Left lung (tissue), 10 donors: ENCODE results near the gene NOP16. TPM values are rescaled to one million over a fixed set of nuclear protein-coding genes. Genes with fewer than 3 reads are reported as not detected.
A peak's percentile ranks its signal among the peaks of the same experiment; 100 is the strongest.

ENCODE experiments used
- ATAC-seq: fragments of 200-7000 bp; cut with Tn5 transposase; one replicate; pipeline ENCODE4 v1.9.1; 2020; ENCODE audit warnings: moderate library complexity
- DNase-seq, 4 donors: peaks; one replicate each; pipeline ENCODE4 v3.0.0-alpha.2; 2013 to 2020
- H3K27ac ChIP-seq, 2 donors: fragments of 200-600 bp; sonication (generic) in 1 of 2; one replicate each; pipeline versions ENCODE4 v1.5.0 to v1.8.0; 2020 to 2021
- H3K27me3 ChIP-seq, 2 donors: fragments of 200-600 bp; sonication (generic) in 1 of 2; one replicate each; pipeline versions ENCODE4 v1.5.0 to v1.8.0; 2020 to 2021
- H3K36me3 ChIP-seq, 2 donors: fragments of 200-600 bp; sonication (generic) in 1 of 2; one replicate each; pipeline versions ENCODE4 v1.5.0 to v1.8.0; 2020 to 2021
- H3K4me1 ChIP-seq, 2 donors: fragments of 200-600 bp; one replicate each; pipeline ENCODE4 v1.8.0; 2021
- H3K4me3 ChIP-seq, 2 donors: fragments of 200-600 bp; sonication (generic) in 1 of 2; one replicate each; pipeline versions ENCODE4 v1.5.0 to v1.8.0; 2020 to 2021; ENCODE audit warnings: mild to moderate bottlenecking in 1 of 2
- H3K9me3 ChIP-seq, 2 donors: fragments of 200-600 bp; sonication (generic) in 1 of 2; one replicate each; pipeline versions ENCODE4 v1.5.0 to v1.8.0; 2020 to 2021
- intact Hi-C, 2 donors: fragments of 100-400 bp; cut with DNase I; formaldehyde crosslinking; loops; one replicate each; pipeline versions ENCODE4 v1.11.2 to v1.14.2; 2022
- polyA plus RNA-seq, 6 donors: library from polyadenylated mRNA; unstranded; fragments of 120-200 nt; gene quantifications; one replicate each; pipeline ENCODE4 v1.2.1, GENCODE V29; 2013; ENCODE audit not compliant: insufficient read length in 6 of 6
- total RNA-seq, 2 donors: library from RNA; stranded (reverse); fragmentation: NEBNext Ultra II Directional; extraction: Animal tissue kit (Norgen Biotek cat#: 25700); gene quantifications; one replicate each; pipeline ENCODE4 v1.2.1, GENCODE V29; 2021
- TF ChIP-seq, protein P1 (sequence below), 2 donors: fragments of 200-600 bp; sonication (generic) in 1 of 2; IDR thresholded peaks; one replicate each; pipeline versions ENCODE4 v1.5.0 to v1.8.0; 2021; ENCODE audit warnings: antibody characterized with exemption in 2 of 2
- donor health status: DM: no; HTN: yes; CAD: no.
- donor health status: DM: no; HTN: no; CAD: no.

The NOP16 gene
- total and polyA plus RNA-seq, 8 donors, result 14.9 to 34.8 (median 29.1) TPM

DNA sequence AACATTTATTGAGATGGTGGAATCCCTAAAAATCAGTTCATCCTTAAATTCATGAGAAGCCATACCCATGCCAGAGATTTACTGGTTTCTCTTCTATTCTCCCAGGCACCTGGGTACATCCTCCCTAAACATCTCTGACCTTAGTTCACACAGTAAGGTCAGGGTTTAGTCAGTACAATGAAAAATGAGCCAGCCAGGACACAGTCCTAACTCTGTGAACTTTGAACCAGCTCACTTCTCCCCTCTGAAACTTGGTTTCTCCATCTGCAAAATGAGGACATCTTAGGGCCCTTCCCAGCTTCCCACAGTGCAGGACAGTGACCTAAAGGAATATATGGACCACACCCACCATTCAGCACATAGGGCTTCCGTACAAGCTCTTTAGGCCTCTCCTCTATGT is 1.9 kb downstream of the NOP16 start:
- peak overlapping the region in 1 of 2 donors; percentile 96 for H3K4me3 ChIP-seq
- DNase-seq, result no peak
- H3K4me1 ChIP-seq, result peaks cover 10 to 49% of the 10 kb centered on the region in 2 donors
- H3K36me3 ChIP-seq, result peaks cover 0 to 56% of the 10 kb centered on the region in 2 donors
- no peak overlapping the region for H3K27ac ChIP-seq
- no peaks in the 10 kb centered on the region for H3K9me3 ChIP-seq
- no peaks in the 10 kb centered on the region for H3K27me3 ChIP-seq
- intact Hi-C loops, result no loop called here
- TF ChIP-seq, protein P1, sequence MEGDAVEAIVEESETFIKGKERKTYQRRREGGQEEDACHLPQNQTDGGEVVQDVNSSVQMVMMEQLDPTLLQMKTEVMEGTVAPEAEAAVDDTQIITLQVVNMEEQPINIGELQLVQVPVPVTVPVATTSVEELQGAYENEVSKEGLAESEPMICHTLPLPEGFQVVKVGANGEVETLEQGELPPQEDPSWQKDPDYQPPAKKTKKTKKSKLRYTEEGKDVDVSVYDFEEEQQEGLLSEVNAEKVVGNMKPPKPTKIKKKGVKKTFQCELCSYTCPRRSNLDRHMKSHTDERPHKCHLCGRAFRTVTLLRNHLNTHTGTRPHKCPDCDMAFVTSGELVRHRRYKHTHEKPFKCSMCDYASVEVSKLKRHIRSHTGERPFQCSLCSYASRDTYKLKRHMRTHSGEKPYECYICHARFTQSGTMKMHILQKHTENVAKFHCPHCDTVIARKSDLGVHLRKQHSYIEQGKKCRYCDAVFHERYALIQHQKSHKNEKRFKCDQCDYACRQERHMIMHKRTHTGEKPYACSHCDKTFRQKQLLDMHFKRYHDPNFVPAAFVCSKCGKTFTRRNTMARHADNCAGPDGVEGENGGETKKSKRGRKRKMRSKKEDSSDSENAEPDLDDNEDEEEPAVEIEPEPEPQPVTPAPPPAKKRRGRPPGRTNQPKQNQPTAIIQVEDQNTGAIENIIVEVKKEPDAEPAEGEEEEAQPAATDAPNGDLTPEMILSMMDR (IDR thresholded peaks at IDR 0.05), result no peak
- ATAC-seq, result no peak

DNA sequence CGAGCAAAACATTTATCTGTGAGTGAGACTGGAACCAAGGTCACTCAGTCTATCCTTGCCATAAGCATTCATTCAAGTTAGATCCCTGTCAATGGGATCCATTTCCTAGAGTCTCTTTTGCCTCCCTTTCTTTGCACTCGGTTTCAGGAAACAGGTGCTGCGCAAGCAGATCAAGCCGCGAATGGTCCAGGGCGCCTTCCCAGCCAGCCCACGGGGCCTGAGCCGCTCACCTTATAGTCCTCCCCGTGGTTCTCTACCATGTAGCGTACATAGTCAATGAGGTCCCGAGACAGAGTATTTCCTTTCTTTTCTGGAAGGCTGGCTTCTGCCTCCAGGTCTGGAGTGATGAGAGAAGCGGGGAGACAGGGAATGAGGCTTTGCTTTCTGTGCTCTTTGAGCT is 3.4 kb downstream of the NOP16 start:
- H3K4me1 ChIP-seq, result peaks cover 10 to 37% of the 10 kb centered on the region in 2 donors
- H3K27me3 ChIP-seq, result no peaks in the 10 kb centered on the region
- ATAC-seq (no peak), DNase-seq (no peak)
- H3K27ac ChIP-seq, result no peak overlapping the region
- H3K9me3 ChIP-seq, result no peaks in the 10 kb centered on the region
- peaks cover 0 to 46% of the 10 kb centered on the region in 2 donors for H3K36me3 ChIP-seq
- no peak overlapping the region for H3K4me3 ChIP-seq
- intact Hi-C loops, result no loop called here
- TF ChIP-seq, protein P1 (IDR thresholded peaks at IDR 0.05), result no peak

DNA sequence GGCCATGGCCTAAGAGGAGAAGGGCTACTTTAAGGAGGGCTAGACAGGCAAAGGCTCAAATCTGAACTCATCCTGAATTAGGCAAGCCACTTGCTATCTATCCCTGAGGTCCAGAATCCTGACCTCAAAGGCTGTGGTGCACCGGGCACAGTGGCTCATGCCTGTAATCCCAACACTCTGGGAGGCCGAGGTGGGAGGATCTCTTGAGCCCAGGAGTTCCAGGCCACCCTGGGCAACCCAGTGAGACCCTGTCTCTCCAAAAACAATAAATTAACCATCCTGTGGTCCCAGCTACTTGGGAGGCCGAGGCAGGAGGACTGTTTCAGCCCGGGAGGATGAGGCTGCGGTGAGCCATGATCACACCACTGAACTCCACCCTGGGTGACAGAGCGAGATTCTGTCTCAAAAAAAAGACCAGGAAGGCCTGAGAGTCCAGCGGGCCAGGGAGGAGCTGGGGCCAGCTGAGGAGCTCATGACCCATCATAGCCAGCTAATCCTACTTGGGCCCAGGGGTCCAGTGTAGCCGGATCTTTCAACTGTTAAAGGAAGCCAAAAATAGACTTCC is 4.0 kb downstream of the NOP16 start:
- intact Hi-C loops, result no loop called here

DNA sequence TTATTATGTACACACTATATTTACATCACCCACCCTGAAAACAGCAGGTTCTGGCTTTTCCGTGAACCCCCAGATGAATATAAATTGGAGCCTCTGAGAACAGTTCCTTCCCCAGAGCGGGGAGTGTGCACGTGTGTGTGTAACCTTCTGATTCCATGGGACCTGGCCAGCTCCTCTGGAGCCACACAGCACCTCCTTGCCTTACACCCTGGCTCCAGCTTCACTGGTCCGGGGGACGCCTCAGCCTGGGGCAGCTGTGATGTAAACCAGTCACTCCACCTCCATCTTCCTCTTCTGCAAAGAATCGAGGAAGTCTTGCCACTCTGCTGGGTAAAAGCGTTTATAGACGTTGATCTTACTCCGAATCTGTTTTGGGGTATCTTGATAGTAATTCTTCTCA is 4.4 kb downstream of the NOP16 start:
- ATAC-seq, result no peak
- intact Hi-C loops, result no loop called here

More for the DNA sequence above, 4.0 kb downstream of the NOP16 start:
- Histone ChIP-seq H3K9me3 (no peaks in the 10 kb centered on the region), H3K27ac (no peak overlapping the region), H3K27me3 (no peaks in the 10 kb centered on the region), H3K4me3 (no peak overlapping the region), H3K4me1 (peaks cover 10 to 31% of the 10 kb centered on the region in 2 donors), H3K36me3 (peaks cover 0 to 51% of the 10 kb centered on the region in 2 donors)
- TF ChIP-seq, protein P1 (IDR thresholded peaks at IDR 0.05), result no peak
- DNase-seq (no peak), ATAC-seq (no peak)

DNA sequence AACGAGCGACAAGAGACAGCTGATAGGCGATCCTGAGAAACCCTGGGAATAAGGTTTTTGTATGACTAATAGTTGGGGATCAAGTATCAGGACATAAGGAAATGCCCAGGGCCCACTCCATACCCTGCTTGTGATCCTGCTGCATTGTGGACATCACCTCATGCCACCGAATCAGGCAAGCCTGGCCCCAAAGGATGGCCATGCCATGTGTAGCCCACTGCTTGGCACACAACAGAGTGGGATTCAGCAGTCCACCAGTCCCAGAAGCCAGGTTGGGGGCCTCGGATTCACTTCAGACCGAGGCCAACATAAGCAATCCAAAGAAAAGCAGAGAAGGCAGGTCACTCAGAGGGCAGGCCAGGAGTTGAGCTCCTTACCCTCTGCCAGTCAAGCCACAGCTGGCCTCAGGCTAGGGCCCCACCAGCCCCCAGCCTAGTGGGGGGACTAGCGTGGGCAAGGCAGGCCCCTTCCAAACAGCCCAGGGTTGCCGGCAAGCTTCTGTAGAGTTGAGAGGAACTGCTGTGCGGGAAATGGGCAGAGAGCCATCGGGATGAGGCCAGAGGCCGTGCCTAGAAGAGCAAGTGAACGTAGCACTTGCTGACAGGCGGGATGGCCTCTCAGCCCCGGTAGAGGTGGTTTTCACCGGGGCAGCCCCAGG is 5.0 kb downstream of the NOP16 start:
- intact Hi-C loops, result no loop called here
- DNase-seq (no peak), ATAC-seq (no peak)
- Histone ChIP-seq H3K9me3 (no peaks in the 10 kb centered on the region), H3K27me3 (no peaks in the 10 kb centered on the region), H3K4me1 (peaks cover 10 to 30% of the 10 kb centered on the region in 2 donors), H3K27ac (no peak overlapping the region), H3K36me3 (peaks cover 0 to 51% of the 10 kb centered on the region in 2 donors), H3K4me3 (no peak overlapping the region)
- TF ChIP-seq, protein P1 (IDR thresholded peaks at IDR 0.05), result no peak

More for the DNA sequence above, 4.4 kb downstream of the NOP16 start:
- Histone ChIP-seq H3K27me3 (no peaks in the 10 kb centered on the region), H3K9me3 (no peaks in the 10 kb centered on the region), H3K4me3 (no peak overlapping the region), H3K36me3 (peaks cover 0 to 51% of the 10 kb centered on the region in 2 donors), H3K27ac (no peak overlapping the region), H3K4me1 (peaks cover 10 to 30% of the 10 kb centered on the region in 2 donors)
- no peak for DNase-seq
- TF ChIP-seq, protein P1 (IDR thresholded peaks at IDR 0.05), result no peak
